ENCODE measurements around the gene SCUBE1. TPM values are rescaled to one million over a fixed set of nuclear protein-coding genes. Genes with fewer than 3 reads are reported as not detected.

SCUBE1 gene
- total and polyA plus RNA-seq, 8 donors, result 0.31 to 8.0 (median 1.8) TPM

DNA sequence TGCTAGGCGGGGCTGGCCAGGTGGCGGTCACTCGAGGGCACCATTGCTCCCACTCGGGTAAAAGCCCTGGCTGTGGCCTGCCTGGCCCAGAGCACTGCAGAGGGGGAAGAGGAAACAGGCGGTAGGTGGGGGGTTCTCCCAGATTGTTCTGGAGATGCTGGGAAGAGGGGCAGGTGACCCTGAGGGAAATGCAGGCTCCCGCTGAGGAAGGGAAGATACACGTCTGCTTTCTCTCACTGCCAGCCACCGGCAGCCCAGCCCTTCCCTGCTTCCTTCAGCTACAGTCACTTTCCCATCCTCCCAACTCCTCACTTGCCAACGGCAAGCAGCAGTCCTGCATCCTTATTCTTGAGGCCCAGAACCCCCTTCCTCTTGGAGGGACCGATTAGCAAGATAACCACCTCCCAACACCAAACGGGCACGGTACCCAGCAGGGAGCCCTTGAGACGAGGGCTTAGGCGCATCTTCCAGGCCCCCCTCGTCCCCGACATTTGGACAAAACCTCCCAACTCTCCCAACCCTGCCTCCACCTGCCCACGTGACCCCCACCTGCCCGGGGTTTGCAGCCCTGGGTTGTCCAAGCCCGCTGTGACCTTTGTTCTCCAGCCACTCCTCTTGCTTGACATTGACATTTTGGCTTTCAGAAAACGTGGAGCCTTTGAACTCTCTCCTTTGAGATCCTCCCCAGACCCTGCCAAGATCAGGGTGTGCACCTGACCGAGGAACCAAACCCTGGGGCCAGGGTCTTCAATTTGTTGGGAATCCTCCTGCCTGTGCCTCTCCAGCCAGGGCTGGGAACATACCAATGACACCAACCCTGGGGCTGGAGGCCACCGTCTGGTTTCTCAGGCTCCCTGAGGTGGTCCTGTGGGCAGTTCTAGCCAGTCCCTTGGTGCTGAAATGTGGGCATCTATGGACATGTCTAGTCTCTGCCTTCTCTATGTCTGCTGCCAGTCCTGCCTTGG, 107.4 kb downstream of the SCUBE1 start:
- H3K4me1 ChIP-seq, result peaks cover 0 to 13% (median 5%) of the 10 kb centered on the region in 4 donors
- peaks cover 0 to 36% (median 0%) of the 10 kb centered on the region in 3 donors for H3K27me3 ChIP-seq
- no peak overlapping the region for H3K27ac ChIP-seq
- H3K9me3 ChIP-seq, result no peaks in the 10 kb centered on the region
- no peak for DNase-seq
- H3K36me3 ChIP-seq, result no peaks in the 10 kb centered on the region
- no peak for TF ChIP-seq EP300 (IDR thresholded peaks at IDR 0.05)
- no peak for TF ChIP-seq POLR2AphosphoS5 (IDR thresholded peaks at IDR 0.05)
- TF ChIP-seq, protein P1, sequence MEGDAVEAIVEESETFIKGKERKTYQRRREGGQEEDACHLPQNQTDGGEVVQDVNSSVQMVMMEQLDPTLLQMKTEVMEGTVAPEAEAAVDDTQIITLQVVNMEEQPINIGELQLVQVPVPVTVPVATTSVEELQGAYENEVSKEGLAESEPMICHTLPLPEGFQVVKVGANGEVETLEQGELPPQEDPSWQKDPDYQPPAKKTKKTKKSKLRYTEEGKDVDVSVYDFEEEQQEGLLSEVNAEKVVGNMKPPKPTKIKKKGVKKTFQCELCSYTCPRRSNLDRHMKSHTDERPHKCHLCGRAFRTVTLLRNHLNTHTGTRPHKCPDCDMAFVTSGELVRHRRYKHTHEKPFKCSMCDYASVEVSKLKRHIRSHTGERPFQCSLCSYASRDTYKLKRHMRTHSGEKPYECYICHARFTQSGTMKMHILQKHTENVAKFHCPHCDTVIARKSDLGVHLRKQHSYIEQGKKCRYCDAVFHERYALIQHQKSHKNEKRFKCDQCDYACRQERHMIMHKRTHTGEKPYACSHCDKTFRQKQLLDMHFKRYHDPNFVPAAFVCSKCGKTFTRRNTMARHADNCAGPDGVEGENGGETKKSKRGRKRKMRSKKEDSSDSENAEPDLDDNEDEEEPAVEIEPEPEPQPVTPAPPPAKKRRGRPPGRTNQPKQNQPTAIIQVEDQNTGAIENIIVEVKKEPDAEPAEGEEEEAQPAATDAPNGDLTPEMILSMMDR (IDR thresholded peaks at IDR 0.05), result no peak
- TF ChIP-seq POLR2A (IDR thresholded peaks at IDR 0.05), result no peak
- WGBS, 5 donors, result 62 to 81% (median 73%) methylated on average over 21 to 22 of the region's 22 CpGs
- H3K4me3 ChIP-seq, result no peak overlapping the region
- intact Hi-C loops (cut with DNase I; ENCODE audit: low total_unique reads), result no loop called here

DNA sequence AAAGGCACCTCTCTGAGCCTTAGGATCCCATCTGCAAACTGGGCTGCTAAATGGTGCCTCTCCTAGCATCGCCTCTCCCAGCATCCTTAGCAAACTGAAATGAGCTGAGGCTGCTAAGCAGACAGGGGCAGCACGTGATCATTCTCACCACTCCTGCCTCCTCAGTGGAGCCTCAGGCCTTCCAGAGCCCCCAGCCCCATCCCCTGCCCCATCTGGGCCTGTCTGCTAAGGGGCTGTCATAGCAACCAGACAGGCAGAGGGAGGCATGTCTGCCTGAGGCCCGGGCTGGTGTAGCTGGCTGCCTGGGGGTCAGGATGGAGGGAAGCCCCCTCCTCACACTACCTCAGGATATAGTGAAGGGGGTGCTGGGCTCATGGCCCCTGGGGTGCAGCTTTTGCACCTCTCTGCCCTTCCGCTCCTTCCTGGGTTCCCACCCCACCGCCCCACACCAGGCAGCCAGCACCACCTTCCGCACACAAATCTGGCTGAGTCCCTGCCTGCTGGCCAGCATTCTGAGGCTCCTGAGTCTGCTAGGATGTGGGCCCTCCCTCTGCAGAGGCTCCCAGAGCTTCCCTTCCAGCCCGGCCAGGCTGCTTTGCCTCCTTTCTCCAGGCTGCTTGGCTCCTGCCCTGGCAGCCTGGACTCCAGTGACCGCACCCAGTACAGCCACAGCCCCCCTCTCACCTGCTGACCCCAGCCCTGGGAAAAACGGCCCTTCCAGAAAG, 108.7 kb downstream of the SCUBE1 start:
- Histone ChIP-seq H3K27me3 (peaks cover 0 to 30% (median 0%) of the 10 kb centered on the region in 3 donors), H3K36me3 (no peaks in the 10 kb centered on the region), H3K27ac (no peak overlapping the region), H3K4me1 (peaks cover 0 to 10% (median 5%) of the 10 kb centered on the region in 4 donors), H3K9me3 (no peaks in the 10 kb centered on the region), H3K4me3 (no peak overlapping the region)
- 64 to 77% (median 70%) methylated on average over 7 to 9 of the region's 9 CpGs for WGBS, 5 donors
- intact Hi-C loops (cut with DNase I; ENCODE audit: low total_unique reads), result no loop called here
- no peak for DNase-seq
- TF ChIP-seq, protein P1 (IDR thresholded peaks at IDR 0.05), result no peak
- TF ChIP-seq EP300 (IDR thresholded peaks at IDR 0.05), result no peak
- TF ChIP-seq POLR2AphosphoS5 (IDR thresholded peaks at IDR 0.05), result no peak
- TF ChIP-seq POLR2A (IDR thresholded peaks at IDR 0.05), result no peak

DNA sequence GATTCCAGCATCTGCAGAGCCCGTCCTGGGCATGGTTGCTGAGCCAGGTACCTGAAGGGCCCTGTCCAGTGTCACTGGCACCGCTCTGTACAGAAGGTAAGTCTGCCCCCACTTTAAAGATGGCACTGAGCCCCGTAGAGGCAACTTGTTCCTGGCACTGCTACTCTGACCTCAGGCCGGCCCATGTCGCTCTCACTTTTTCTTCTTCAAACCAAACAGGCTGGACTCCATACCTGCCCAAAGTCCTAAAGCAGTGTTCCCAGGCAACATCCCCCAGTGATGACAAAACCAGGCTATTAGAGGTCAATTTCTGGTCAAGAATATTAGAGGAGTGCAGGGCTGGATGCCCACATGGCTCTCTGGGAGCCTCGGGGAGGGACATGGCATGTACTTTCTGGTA, 109.6 kb downstream of the SCUBE1 start:
- 79 to 85% (median 82%) methylated on average over 6 of the region's 6 CpGs for WGBS, 5 donors
- no peaks in the 10 kb centered on the region for H3K9me3 ChIP-seq
- no peak for DNase-seq
- H3K27ac ChIP-seq, result no peak overlapping the region
- no peaks in the 10 kb centered on the region for H3K36me3 ChIP-seq
- TF ChIP-seq, protein P1 (IDR thresholded peaks at IDR 0.05), result no peak
- TF ChIP-seq EP300 (IDR thresholded peaks at IDR 0.05), result no peak
- TF ChIP-seq POLR2A (IDR thresholded peaks at IDR 0.05), result no peak
- no peak for TF ChIP-seq POLR2AphosphoS5 (IDR thresholded peaks at IDR 0.05)
- H3K4me1 ChIP-seq, result peaks cover 0 to 9% (median 4%) of the 10 kb centered on the region in 4 donors
- H3K27me3 ChIP-seq, result peaks cover 0 to 39% (median 0%) of the 10 kb centered on the region in 3 donors
- no peak overlapping the region for H3K4me3 ChIP-seq
- intact Hi-C loops (cut with DNase I; ENCODE audit: low total_unique reads), result no loop called here

DNA sequence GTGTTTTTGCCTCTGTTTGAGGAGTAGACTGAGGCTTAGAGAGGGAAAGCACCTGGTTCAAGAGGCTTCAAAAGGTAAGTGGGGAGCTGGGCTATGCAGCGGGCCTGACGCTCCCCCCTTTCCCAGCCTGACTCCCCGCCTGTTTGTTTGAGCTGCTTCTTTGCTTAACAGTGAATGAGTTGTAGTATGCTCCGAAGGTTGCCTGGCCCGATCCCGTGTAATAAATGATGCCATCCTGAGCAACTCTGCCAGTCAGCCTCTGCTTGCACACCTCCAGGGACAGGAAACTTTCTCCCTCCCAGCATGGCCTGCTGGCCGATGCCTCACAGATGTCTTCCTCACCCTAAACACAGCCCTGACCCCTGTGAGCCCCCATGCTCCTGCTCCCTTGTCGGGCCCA, 110.7 kb downstream of the SCUBE1 start:
- H3K9me3 ChIP-seq, result no peaks in the 10 kb centered on the region
- no peak overlapping the region for H3K4me3 ChIP-seq
- H3K27me3 ChIP-seq, result peaks cover 0 to 40% (median 0%) of the 10 kb centered on the region in 3 donors
- peaks cover 0 to 9% (median 4%) of the 10 kb centered on the region in 4 donors for H3K4me1 ChIP-seq
- no peaks in the 10 kb centered on the region for H3K36me3 ChIP-seq
- TF ChIP-seq POLR2AphosphoS5 (IDR thresholded peaks at IDR 0.05), result no peak
- no peak for TF ChIP-seq EP300 (IDR thresholded peaks at IDR 0.05)
- no peak for TF ChIP-seq POLR2A (IDR thresholded peaks at IDR 0.05)
- TF ChIP-seq, protein P1 (IDR thresholded peaks at IDR 0.05), result no peak
- H3K27ac ChIP-seq, result no peak overlapping the region
- intact Hi-C loops (cut with DNase I; ENCODE audit: low total_unique reads), result no loop called here
- DNase-seq, result no peak
- WGBS, 5 donors, result 63 to 76% (median 72%) methylated on average over 8 of the region's 8 CpGs
